ENCODE data around the gene ATXN1. TPM values are rescaled to one million over a fixed set of nuclear protein-coding genes. Genes with fewer than 3 reads are reported as not detected.

ATXN1 gene
- total and polyA plus RNA-seq, 2 of the 8 experiments (the other 6 are each of a cell fraction or from before 2014, with no cell fraction given), result 1.6 to 4.0 TPM

DNA sequence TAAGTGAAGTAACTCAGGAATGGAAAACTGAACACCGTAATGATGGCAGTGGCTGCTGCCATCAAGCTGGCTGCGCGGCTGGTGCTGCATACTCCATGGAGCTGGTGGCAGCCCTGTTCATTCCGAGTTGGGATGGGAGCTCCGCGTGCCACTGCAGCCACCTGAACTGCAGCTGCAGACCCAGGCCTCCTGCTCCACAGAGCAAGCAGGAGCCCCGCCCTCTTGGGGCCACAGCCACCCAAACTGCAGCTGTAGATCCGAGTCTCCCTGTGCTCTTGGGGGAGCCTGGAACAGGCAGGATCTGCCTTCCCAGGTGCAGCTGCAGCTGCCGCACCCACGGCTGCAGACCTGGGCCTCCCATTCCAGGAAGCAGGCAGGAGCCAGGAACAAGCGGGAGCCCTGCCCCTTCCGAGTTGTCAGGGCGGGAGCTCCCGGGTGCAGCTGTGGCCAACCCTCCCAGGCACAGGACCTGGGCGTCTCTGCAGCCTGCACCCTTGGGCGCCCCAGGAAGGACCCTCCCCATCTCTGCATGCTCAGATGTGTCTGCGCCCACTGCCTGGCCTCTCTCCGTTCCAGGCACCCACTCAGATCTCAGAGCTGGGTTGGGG, 402.6 kb downstream of the ATXN1 start:
- CTCF ChIA-PET (ENCODE audit: partially characterized antibody), result interaction anchor here (0.8 to 1.6 kb wide), 5 partner anchors 11 to 41 kb away, joined by 3 to 5 read pairs (median 3); no protein-coding TSS in a partner anchor
- Histone ChIP-seq H2BK15ac (ENCODE audit: low read length) (no peak overlapping the region), H3K56ac (replicated peaks; ENCODE audit: insufficient read length, low read depth, low read length) (no peak overlapping the region), H3K9ac (replicated peaks in 1 of 4; ENCODE audit: extremely low read depth in 1 of 4, low read depth in 3 of 4, low read length in 3 of 4) (no peak overlapping the region), H3K4me2 (ENCODE audit: insufficient read depth in 1 of 2, low read depth in 2 of 2, low read length in 2 of 2) (no peak overlapping the region), H3K9me3 (ENCODE audit: insufficient read depth in 2 of 2, low read depth in 1 of 2, low read length in 1 of 2) (no peaks in the 10 kb centered on the region), H3K23ac (ENCODE audit: insufficient read length) (no peak overlapping the region), H2BK20ac (ENCODE audit: low read length) (no peak overlapping the region), H3K79me1 (ENCODE audit: low read depth, low read length) (no peaks in the 10 kb centered on the region), H3K18ac (ENCODE audit: extremely low read depth, low read length) (no peak overlapping the region), H3K27me3 (replicated peaks in 1 of 4; ENCODE audit: control insufficient read depth in 3 of 4, extremely low read depth in 1 of 4, insufficient read depth in 3 of 4, low read length in 3 of 4) (no peaks in the 10 kb centered on the region), H3K4ac (replicated peaks; ENCODE audit: insufficient read length, low read depth, low read length) (no peak overlapping the region), H3K14ac (ENCODE audit: insufficient read length) (no peak overlapping the region), H3K4me1 (replicated peaks in 1 of 4; ENCODE audit: control insufficient read depth in 3 of 4, insufficient read depth in 4 of 4, low read length in 3 of 4) (peaks cover 0 to 4% (median 1%) of the 10 kb centered on the region in 4 experiments; a peak in 2 of 7 replicates), H2BK5ac (ENCODE audit: low read depth, low read length) (no peak overlapping the region), H4K20me1 (replicated peaks in 1 of 2; ENCODE audit: control insufficient read depth in 1 of 2, insufficient read depth in 2 of 2, low read length in 2 of 2) (no peaks in the 10 kb centered on the region), H3K4me3 (ENCODE audit: extremely low read depth in 1 of 4, insufficient read depth in 2 of 4, low read depth in 3 of 4, low read length in 4 of 4) (no peak overlapping the region), H3K23me2 (ENCODE audit: low read depth, low read length) (no peaks in the 10 kb centered on the region), H4K5ac (ENCODE audit: insufficient read length, low read depth, low read length) (no peak overlapping the region), H3K36me3 (ENCODE audit: control insufficient read depth in 2 of 4, insufficient read depth in 4 of 4, low read length in 3 of 4) (no peaks in the 10 kb centered on the region), H3K79me2 (ENCODE audit: control insufficient read depth in 1 of 2, insufficient read depth in 2 of 2, low read length in 2 of 2) (no peaks in the 10 kb centered on the region), H4K91ac (replicated peaks; ENCODE audit: insufficient read length, low read length) (no peak overlapping the region), H3K27ac (ENCODE audit: low read depth, low read length) (no peak overlapping the region), H2BK120ac (replicated peaks; ENCODE audit: low read depth, low read length) (no peak overlapping the region), H4K8ac (ENCODE audit: extremely low read depth, insufficient read depth, low read length) (no peak overlapping the region), H2AK5ac (ENCODE audit: low read depth, low read length) (no peak overlapping the region), H2AFZ (ENCODE audit: low read length) (no peak overlapping the region), H2BK12ac (ENCODE audit: low read depth, low read length) (no peak overlapping the region)
- 72% methylated on average over 12 of the region's 18 CpGs; no CpG with 5 or more reads in 1 of the 2 experiments for WGBS, 2 experiments (ENCODE audit: extremely low coverage in 1 of 2, insufficient coverage in 1 of 2, insufficient read length in 1 of 2, insufficient replicate concordance in 2 of 2, low coverage in 1 of 2, low lambda C conversion rate in 2 of 2, missing lambda C conversion rate in 1 of 2)
- POLR2A ChIA-PET (ENCODE audit: partially characterized antibody), result no interaction called here
- no peak for DNase-seq (ENCODE audit: low read depth in 1 of 2, low spot score in 2 of 2)
- no peak for FAIRE-seq
- TF ChIP-seq CBX5 (IDR thresholded peaks at IDR 0.05; ENCODE audit: low read depth, low read length) (no peak), KDM1A (IDR thresholded peaks at IDR 0.05; ENCODE audit: borderline replicate concordance, low read length) (no peak), CHD2 (IDR thresholded peaks at IDR 0.05; ENCODE audit: low read length) (no peak), SAP30 (IDR thresholded peaks at IDR 0.05; ENCODE audit: insufficient read depth, insufficient replicate concordance, low read length) (no peak), POU5F1 (IDR thresholded peaks at IDR 0.05; ENCODE audit: low read depth, low read length) (no peak), TAF7 (optimal IDR thresholded peaks at IDR 0.05; ENCODE audit: borderline replicate concordance, low read depth, low read length) (no peak), KDM5A (IDR thresholded peaks at IDR 0.05; ENCODE audit: low read length) (no peak), NRF1 (IDR thresholded peaks at IDR 0.05; ENCODE audit: low read depth, low read length) (no peak), CREB1 (IDR thresholded peaks at IDR 0.05) (no peak), RAD21 (IDR thresholded peaks at IDR 0.05 in 1 of 2, conservative IDR thresholded peaks at IDR 0.05 in 1 of 2; ENCODE audit: low read depth in 2 of 2, low read length in 2 of 2) (no peak)
- TF ChIP-seq, protein P1, sequence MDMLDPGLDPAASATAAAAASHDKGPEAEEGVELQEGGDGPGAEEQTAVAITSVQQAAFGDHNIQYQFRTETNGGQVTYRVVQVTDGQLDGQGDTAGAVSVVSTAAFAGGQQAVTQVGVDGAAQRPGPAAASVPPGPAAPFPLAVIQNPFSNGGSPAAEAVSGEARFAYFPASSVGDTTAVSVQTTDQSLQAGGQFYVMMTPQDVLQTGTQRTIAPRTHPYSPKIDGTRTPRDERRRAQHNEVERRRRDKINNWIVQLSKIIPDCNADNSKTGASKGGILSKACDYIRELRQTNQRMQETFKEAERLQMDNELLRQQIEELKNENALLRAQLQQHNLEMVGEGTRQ (IDR thresholded peaks at IDR 0.05; ENCODE audit: low read length), result no peak
- TF ChIP-seq, protein P2, sequence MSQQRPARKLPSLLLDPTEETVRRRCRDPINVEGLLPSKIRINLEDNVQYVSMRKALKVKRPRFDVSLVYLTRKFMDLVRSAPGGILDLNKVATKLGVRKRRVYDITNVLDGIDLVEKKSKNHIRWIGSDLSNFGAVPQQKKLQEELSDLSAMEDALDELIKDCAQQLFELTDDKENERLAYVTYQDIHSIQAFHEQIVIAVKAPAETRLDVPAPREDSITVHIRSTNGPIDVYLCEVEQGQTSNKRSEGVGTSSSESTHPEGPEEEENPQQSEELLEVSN (IDR thresholded peaks at IDR 0.05), result no peak
